Upper lobe of left lung (tissue), 4 donors: ENCODE data around the gene OR4K13.

Experiments used
- CTCF ChIP-seq, 6 experiments: fragments of 450-650 bp in 4 of 6; fragments of 200-600 bp in 2 of 6; sonication (generic) in 2 of 6; IDR thresholded peaks; one replicate each; pipeline ENCODE4 v1.5.1; 2016 to 2019; ENCODE audit warnings: antibody characterized with exemption in 6 of 6
- EP300 ChIP-seq, 4 donors: sonication (generic); formaldehyde crosslinking; IDR thresholded peaks; one replicate each; pipeline ENCODE4 v1.5.1; 2017; ENCODE audit warnings: antibody characterized with exemption in 4 of 4, control low read depth in 2 of 4
- POLR2A ChIP-seq, 4 donors: fragments of 450-650 bp; IDR thresholded peaks; one replicate each; pipeline ENCODE4 v1.5.1; 2016 to 2017; ENCODE audit warnings: antibody characterized with exemption in 4 of 4, mild to moderate bottlenecking in 2 of 4
- POLR2AphosphoS5 ChIP-seq, 2 donors: sonication (generic); formaldehyde crosslinking; IDR thresholded peaks; one replicate each; pipeline ENCODE4 v1.5.1; 2017; ENCODE audit warnings: antibody characterized with exemption in 2 of 2

- no peak for TF ChIP-seq CTCF (IDR thresholded peaks at IDR 0.05)
- no peak for TF ChIP-seq POLR2A (IDR thresholded peaks at IDR 0.05)
- no peak for TF ChIP-seq EP300 (IDR thresholded peaks at IDR 0.05)
- no peak for TF ChIP-seq POLR2AphosphoS5 (IDR thresholded peaks at IDR 0.05)
These were observed at the start of gene OR4K13 for GRCh38 chr14:20035938-20036337.
